Kasumi-1 (cell line): Measurements from ENCODE around the gene MED22.
A peak's percentile ranks its signal among the peaks of the same experiment; 100 is the strongest.
"Not testable (repeated sequence)": the region's sequence is repeated elsewhere in the genome, so short reads cannot be mapped to it uniquely, and the experiment has no call there.

Source experiments
- DNase-seq, 2 experiments: peaks; one replicate each; lab custom pipeline; 2025; lab: John Stamatoyannopoulos, UW

MED22 gene

GRCh38 chr9:133347985-133348717 is at the start of gene MED22, which contains the start of gene RPL7A:
Gene MED22 (minus strand): TSS chr9:133348131. CDS start chr9:133346662, 1,469 bp downstream.
Gene RPL7A (plus strand): TSS chr9:133348218. CDS start chr9:133348244, 26 bp downstream.
- peak; percentile 95 to 96 for DNase-seq

GRCh38 chr9:133397370-133397769 is 49.4 kb upstream of the MED22 start:
- DNase-seq, result no peak

GRCh38 chr9:133396952-133397351 is 49.0 kb upstream of the MED22 start:
- no peak for DNase-seq

GRCh38 chr9:133394687-133395271 is 46.8 kb upstream of the MED22 start:
- no peak for DNase-seq

- DNase-seq, result no peak
Observed at GRCh38 chr9:133393399-133393798, 45.5 kb upstream of the MED22 start.

- not testable (repeated sequence) for DNase-seq
Observed at GRCh38 chr9:133392308-133392707, 44.4 kb upstream of the MED22 start.

GRCh38 chr9:133391449-133391848 is 43.5 kb upstream of the MED22 start:
- DNase-seq, result not testable (repeated sequence)

GRCh38 chr9:133390713-133391112 is 42.8 kb upstream of the MED22 start:
- DNase-seq, result no peak

- DNase-seq, result no peak
Observed at GRCh38 chr9:133389562-133389961, 41.6 kb upstream of the MED22 start.

- no peak for DNase-seq
Observed at GRCh38 chr9:133389025-133389557, 41.2 kb upstream of the MED22 start.

GRCh38 chr9:133387680-133388079 is 39.7 kb upstream of the MED22 start:
- no peak for DNase-seq

- no peak for DNase-seq
Observed at GRCh38 chr9:133386338-133386737, 38.4 kb upstream of the MED22 start.

GRCh38 chr9:133385452-133385851 is 37.5 kb upstream of the MED22 start:
- no peak for DNase-seq

GRCh38 chr9:133384736-133385321 is 36.9 kb upstream of the MED22 start:
- no peak for DNase-seq

- no peak for DNase-seq
Observed at GRCh38 chr9:133383438-133383837, 35.5 kb upstream of the MED22 start.

GRCh38 chr9:133382507-133383141 is 34.7 kb upstream of the MED22 start:
- DNase-seq, result no peak

GRCh38 chr9:133380734-133381133 is 32.8 kb upstream of the MED22 start:
- DNase-seq, result no peak

GRCh38 chr9:133379153-133380086 is 31.5 kb upstream of the MED22 start:
- DNase-seq, result no peak

- no peak for DNase-seq
Observed at GRCh38 chr9:133378408-133378962, 30.6 kb upstream of the MED22 start.

GRCh38 chr9:133377721-133378216 is 29.8 kb upstream of the MED22 start:
- DNase-seq, result peak; percentile 6 to 20

GRCh38 chr9:133377280-133377679 is 29.3 kb upstream of the MED22 start:
- not testable (repeated sequence) for DNase-seq
